K562 (cell line): ENCODE results near the gene OR14A16. TPM values are rescaled to one million over a fixed set of nuclear protein-coding genes. Genes with fewer than 3 reads are reported as not detected.
A peak's percentile ranks its signal among the peaks of the same experiment; 100 is the strongest.

Experiments used
- ATAC-seq: fragments of 200-7000 bp; cut with Tn5 transposase; 3 replicates; pipeline ENCODE4 v1.9.1; 2020; ENCODE audit warnings: moderate library complexity
- BruUV-seq: library from RNA; stranded (reverse); fragments of 400-500 nt; replicated peaks from 2 replicates; lab custom pipeline; 2021; lab: Mats Ljungman, UMichigan
- CTCF ChIA-PET: fragments of 300-600 bp; formaldehyde crosslinking; extraction: SDS; loops from one replicate; lab custom pipeline; 2021; ENCODE audit warnings: low intra/inter-chr PET ratio; lab: Yijun Ruan, JAX
- POLR2A ChIA-PET: fragments of 300-600, 350-650 bp; sonication (Branson Sonifier 250); formaldehyde crosslinking; extraction: SDS; loops from one replicate; lab custom pipeline; 2021; ENCODE audit warnings: antibody characterized with exemption, inconsistent platforms; lab: Yijun Ruan, JAX
- DNase-seq, 4 experiments: peaks; one replicate each; pipeline versions ENCODE4 v3.0.0 to v3.0.0-alpha.2; 2011 to 2018; ENCODE audit warnings: low spot score in 3 of 4, mixed read lengths in 3 of 4; ENCODE audit errors: extremely low read depth in 1 of 4
- FAIRE-seq: peaks from 2 replicates; lab custom pipeline; 2011; peaks lifted over from hg19 to GRCh38; lab: Jason Lieb, UNC
- H2AFZ ChIP-seq: 2 replicates; pipeline ENCODE4 v1.6.0; 2011; ENCODE audit warnings: low read depth, low read length, control low read depth, inconsistent platforms
- H3K27ac ChIP-seq: fragments of 200-600 bp; 3 replicates; pipeline ENCODE4 v1.8.0; 2011; ENCODE audit warnings: low read depth, mild to moderate bottlenecking, control low read depth, inconsistent platforms, low read length, moderate library complexity, mixed read lengths; ENCODE audit errors: extremely low read depth
- H3K27me3 ChIP-seq, 2 experiments: fragments of 300-600 bp in 1 of 2; 2 replicates in 1 of 2; 3 replicates in 1 of 2; pipeline versions ENCODE4 v1.6.0 to v1.8.0; 2011; ENCODE audit warnings: inconsistent platforms in 2 of 2, low read length in 2 of 2, mild to moderate bottlenecking in 1 of 2, mixed read lengths in 1 of 2, moderate library complexity in 1 of 2; ENCODE audit not compliant: control insufficient read depth in 2 of 2, insufficient read depth in 2 of 2
- H3K36me3 ChIP-seq: fragments of 300-600 bp; 3 replicates; pipeline ENCODE4 v1.8.0; 2011; ENCODE audit warnings: mild to moderate bottlenecking, low read length, inconsistent platforms; ENCODE audit not compliant: control insufficient read depth, insufficient read depth
- H3K4me1 ChIP-seq, 2 experiments: fragments of 200-600 bp in 1 of 2; replicated peaks in 1 of 2; 2 replicates in 1 of 2; 3 replicates in 1 of 2; pipeline versions ENCODE4 v1.5.1 to v1.8.0; 2011; ENCODE audit warnings: inconsistent platforms in 2 of 2, low read length in 2 of 2, mild to moderate bottlenecking in 1 of 2, mixed read lengths in 1 of 2, moderate library complexity in 1 of 2; ENCODE audit not compliant: control insufficient read depth in 2 of 2, insufficient read depth in 2 of 2
- H3K4me2 ChIP-seq: 2 replicates; pipeline ENCODE4 v1.6.1; 2011; ENCODE audit warnings: low read length, control low read depth, inconsistent platforms, mixed read lengths; ENCODE audit not compliant: insufficient read depth
- H3K4me3 ChIP-seq: fragments of 200-600 bp; sonication (generic), shearing (Covaris generic); 2 replicates; pipeline ENCODE4 v1.5.1; 2016; ENCODE audit warnings: control low read depth, inconsistent platforms
- H3K79me2 ChIP-seq: fragments of 200-600 bp; 3 replicates; pipeline ENCODE4 v1.8.0; 2011; ENCODE audit warnings: low read length, inconsistent platforms; ENCODE audit not compliant: control insufficient read depth, insufficient read depth
- H3K9ac ChIP-seq, 2 experiments: 2 replicates each; pipeline versions ENCODE4 v1.6.0 to v1.6.1; 2011; ENCODE audit warnings: low read depth in 2 of 2, low read length in 2 of 2, control low read depth in 1 of 2, inconsistent platforms in 1 of 2, mild to moderate bottlenecking in 1 of 2, mixed read lengths in 1 of 2; ENCODE audit not compliant: insufficient read depth in 1 of 2
- H3K9me1 ChIP-seq: one replicate; pipeline ENCODE4 v1.6.0; 2011; ENCODE audit warnings: inconsistent platforms, mild to moderate bottlenecking, low read length, moderate library complexity; ENCODE audit not compliant: control insufficient read depth, insufficient read depth
- H3K9me3 ChIP-seq: replicated peaks from 2 replicates; pipeline ENCODE4 v1.5.1; 2011; ENCODE audit warnings: low read depth, low read length, inconsistent platforms; ENCODE audit not compliant: control insufficient read depth, insufficient read depth
- H4K20me1 ChIP-seq: replicated peaks from 2 replicates; pipeline ENCODE4 v1.6.1; 2011; ENCODE audit warnings: low read length, inconsistent platforms, mixed read lengths; ENCODE audit not compliant: control insufficient read depth, insufficient read depth
- CCNT2 ChIP-seq: IDR thresholded peaks from 2 replicates; pipeline ENCODE4 v1.6.1; 2011; ENCODE audit warnings: borderline replicate concordance, low read depth, mild to moderate bottlenecking, moderate library complexity, mixed read lengths, low read length; ENCODE audit not compliant: insufficient read length; ENCODE audit errors: extremely low read depth
- KHSRP ChIP-seq: fragments of 450-650 bp; IDR thresholded peaks from 2 replicates; pipeline ENCODE4 v1.6.1; 2017
- MAFG ChIP-seq: fragments of 450-650 bp; conservative IDR thresholded peaks from 2 replicates; pipeline ENCODE4 v1.6.1; 2016; ENCODE audit warnings: missing genetic modification characterization, missing compliant biosample characterization
- PRPF4 ChIP-seq: fragments of 200-400 bp; formaldehyde crosslinking; IDR thresholded peaks from one replicate; pipeline ENCODE4 v1.6.1; 2017; ENCODE audit warnings: low read length, low read depth, mild to moderate bottlenecking; ENCODE audit not compliant: insufficient read depth, poor library complexity, severe bottlenecking
- ZNF592 ChIP-seq: fragments of 450-650 bp; IDR thresholded peaks from 2 replicates; pipeline ENCODE4 v1.6.1; 2017; ENCODE audit warnings: antibody characterized with exemption, mild to moderate bottlenecking
- WGBS: fragments of 100-300 bp; shearing (Covaris generic); methylation state at CpG from one replicate; pipeline ENCODE4 v1.1.6; 2016; ENCODE audit warnings: low coverage, mixed read lengths; ENCODE audit not compliant: insufficient coverage; ENCODE audit errors: missing lambda C conversion rate; 5-methylcytosine and 5-hydroxymethylcytosine counted together
- in situ Hi-C: fragments of 300-500 bp; cut with MboI; formaldehyde crosslinking; loops from 4 replicates; pipeline ENCODE4 v1.15.0; 2018; ENCODE audit warnings: inconsistent platforms, mixed read lengths
- intact Hi-C: fragments of 100-400 bp; cut with micrococcal nuclease; formaldehyde crosslinking; loops from 2 replicates; pipeline ENCODE4 v1.14.2; 2022
- polyA plus RNA-seq, 8 experiments: library from polyadenylated mRNA; depleted of rRNA in 4 of 8; stranded (reverse) in 5 of 8; unstranded in 3 of 8; fragments of >200 nt; fragmentation: Nextera tagmentation in 2 of 8; fragmentation: Illumina TruSeq in 1 of 8; extraction: Ambion mirVana in 2 of 8; extraction: Trizol in 1 of 8; gene quantifications; 2 replicates each; pipeline versions ENCODE4 v1.2.1 to v1.2.3, GENCODE V29; 2011 to 2014; ENCODE audit warnings: inconsistent platforms in 1 of 8, missing spikeins in 1 of 8
- total RNA-seq, 7 experiments: library from RNA; depleted of rRNA in 6 of 7; stranded (reverse); fragments of >200 nt in 6 of 7; fragmentation: Illumina TruSeq in 2 of 7; extraction: Trizol in 2 of 7; gene quantifications; 2 replicates each; pipeline versions ENCODE4 v1.2.1 to v1.2.3, GENCODE V29; 2011 to 2021; ENCODE audit warnings: low replicate concordance in 1 of 7

The OR14A16 gene
- total and polyA plus RNA-seq, 9 of the 15 experiments (the other 6 are each of a cell fraction or from before 2014, with no cell fraction given), result not detected

GRCh38 chr1:247864644-247865043 lies 40.7 kb upstream of the OR14A16 start:
- TF ChIP-seq ZNF592 (no peak), CCNT2 (no peak), PRPF4 (no peak), MAFG (tag) (no peak), KHSRP (no peak)
- TF ChIP-seq, all 486 proteins: peak for 0
- Histone ChIP-seq H2AFZ (no peak overlapping the region), H3K27me3 (no peaks in the 10 kb centered on the region), H3K27ac (no peak overlapping the region), H3K4me3 (no peak overlapping the region), H3K36me3 (peaks cover 75% of the 10 kb centered on the region), H3K4me2 (no peak overlapping the region), H3K9ac (0 out of 4 replicates have a peak overlapping the region, but pooled peaks of 1 of the 2 experiments have one; percentile 28), H3K4me1 (no peaks in the 10 kb centered on the region; a peak in 1 of 5 replicates), H4K20me1 (no peaks in the 10 kb centered on the region), H3K79me2 (peaks cover 12% of the 10 kb centered on the region), H3K9me3 (no peaks in the 10 kb centered on the region), H3K9me1 (no peaks in the 10 kb centered on the region)
- ChIA-PET POLR2A (no interaction called here), CTCF (no interaction called here)
- DNase-seq, result no peak
- no TSS peak for BruUV-seq
- intact Hi-C loops, result no loop called here
- 89% methylated on average over 13 of the region's 17 CpGs for WGBS
- FAIRE-seq, result no peak
- no peak; the same call in 1 of the 3 replicates for ATAC-seq
- in situ Hi-C loops, result no loop called here
